Astrocyte (in vitro differentiated cells and primary cell): ENCODE data around the gene SNCG. TPM values are rescaled to one million over a fixed set of nuclear protein-coding genes. Genes with fewer than 3 reads are reported as not detected.
"Not testable (repeated sequence)": the region's sequence is repeated elsewhere in the genome, so short reads cannot be mapped to it uniquely, and the experiment has no call there.

Experiments
- DNase-seq: peaks from one replicate; pipeline ENCODE4 v3.0.0-alpha.2; 2010; ENCODE audit warnings: low read depth
- FAIRE-seq: peaks from 2 replicates; lab custom pipeline; 2011; peaks lifted over from hg19 to GRCh38; lab: Jason Lieb, UNC
- H2AFZ ChIP-seq: 2 replicates; pipeline ENCODE4 v1.6.0; 2012; ENCODE audit warnings: low read depth, low read length, inconsistent platforms
- H3K27ac ChIP-seq: 2 replicates; pipeline ENCODE4 v1.5.1; 2011; ENCODE audit warnings: low read depth, low read length, inconsistent platforms
- H3K27me3 ChIP-seq: 2 replicates; pipeline ENCODE4 v1.6.0; 2011; ENCODE audit warnings: low read length, inconsistent platforms; ENCODE audit not compliant: insufficient read depth
- H3K36me3 ChIP-seq: 2 replicates; pipeline ENCODE4 v1.5.1; 2011; ENCODE audit warnings: low read length, inconsistent platforms; ENCODE audit not compliant: insufficient read depth
- H3K4me1 ChIP-seq: 2 replicates; pipeline ENCODE4 v1.5.1; 2011; ENCODE audit warnings: low read length, inconsistent platforms; ENCODE audit not compliant: insufficient read depth
- H3K4me2 ChIP-seq: 2 replicates; pipeline ENCODE4 v1.6.0; 2012; ENCODE audit warnings: low read length, inconsistent platforms
- H3K4me3 ChIP-seq: 2 replicates; pipeline ENCODE4 v1.5.1; 2011; ENCODE audit warnings: low read depth, mild to moderate bottlenecking, low read length, inconsistent platforms; ENCODE audit not compliant: insufficient read depth
- H3K79me2 ChIP-seq: 2 replicates; pipeline ENCODE4 v1.6.0; 2012; ENCODE audit warnings: mild to moderate bottlenecking, low read length, inconsistent platforms; ENCODE audit not compliant: insufficient read depth
- H3K9ac ChIP-seq: 2 replicates; pipeline ENCODE4 v1.6.0; 2012; ENCODE audit warnings: mild to moderate bottlenecking, low read length, inconsistent platforms
- H3K9me3 ChIP-seq: 2 replicates; pipeline ENCODE4 v1.5.1; 2012; ENCODE audit warnings: low read depth, mild to moderate bottlenecking, low read length, inconsistent platforms; ENCODE audit not compliant: insufficient read depth
- H4K20me1 ChIP-seq: 2 replicates; pipeline ENCODE4 v1.6.0; 2012; ENCODE audit warnings: low read length, inconsistent platforms; ENCODE audit not compliant: insufficient read depth
- H3K27ac Mint-ChIP-seq: one replicate; pipeline ENCODE4 v1.8.0; 2021; ENCODE audit warnings: mild to moderate bottlenecking, mixed read lengths; ENCODE audit not compliant: unreplicated experiment
- H3K27me3 Mint-ChIP-seq: one replicate; pipeline ENCODE4 v1.8.0; 2021; ENCODE audit warnings: low read depth, mixed read lengths; ENCODE audit not compliant: unreplicated experiment
- H3K36me3 Mint-ChIP-seq: one replicate; pipeline ENCODE4 v1.8.0; 2021; ENCODE audit warnings: low read depth, mixed read lengths; ENCODE audit not compliant: unreplicated experiment
- H3K4me1 Mint-ChIP-seq: one replicate; pipeline ENCODE4 v1.8.0; 2021; ENCODE audit warnings: low read depth, mixed read lengths; ENCODE audit not compliant: unreplicated experiment
- H3K4me3 Mint-ChIP-seq: one replicate; pipeline ENCODE4 v1.8.0; 2021; ENCODE audit warnings: mild to moderate bottlenecking, moderate library complexity, mixed read lengths; ENCODE audit not compliant: unreplicated experiment
- H3K9me3 Mint-ChIP-seq: one replicate; pipeline ENCODE4 v1.8.0; 2021; ENCODE audit warnings: mild to moderate bottlenecking, mixed read lengths; ENCODE audit not compliant: unreplicated experiment
- EZH2 ChIP-seq: IDR thresholded peaks from 2 replicates; pipeline ENCODE4 v1.6.1; 2012; ENCODE audit warnings: mild to moderate bottlenecking, low read length, inconsistent platforms; ENCODE audit not compliant: insufficient read depth
- total RNA-seq: library from RNA; stranded (reverse); gene quantifications from 2 replicates; pipeline ENCODE4 v1.2.1, GENCODE V29; 2021
- TF ChIP-seq, protein P1 (sequence below): IDR thresholded peaks from 2 replicates; pipeline ENCODE4 v1.5.1; 2011; ENCODE audit warnings: low read depth, mild to moderate bottlenecking, inconsistent platforms, low read length, moderate library complexity; ENCODE audit not compliant: insufficient read depth

Gene SNCG
- total RNA-seq, 1 donor from 2014 or later = 3.0 TPM

DNA sequence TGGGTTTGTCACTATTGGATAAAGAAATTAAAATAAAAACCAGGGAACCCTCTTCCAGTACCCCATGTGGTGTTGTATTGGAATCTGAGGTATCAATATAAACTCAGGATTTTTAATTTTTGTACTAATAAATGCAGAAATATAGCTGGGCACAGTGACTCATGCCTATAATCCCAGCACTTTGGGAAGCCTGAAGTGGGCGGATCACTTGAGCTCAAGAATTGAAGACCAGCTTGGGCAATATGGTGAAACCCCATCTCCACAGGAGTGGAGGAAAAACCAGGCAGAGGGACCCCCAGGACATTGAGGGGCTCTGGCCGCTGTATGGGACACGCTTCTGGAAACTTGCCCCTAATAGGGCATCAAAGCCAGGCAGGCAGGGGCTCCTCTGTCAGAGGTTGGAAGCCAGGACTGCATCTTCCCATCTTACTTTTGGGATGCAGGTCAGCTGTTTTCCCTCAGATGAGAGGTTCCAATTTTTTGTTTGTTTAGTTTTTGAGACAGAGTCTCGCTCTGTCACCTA is 21.0 kb downstream of the SNCG start:
- FAIRE-seq = no peak
- H3K4me3 Mint-ChIP-seq = no peak overlapping the region
- H3K36me3 Mint-ChIP-seq = no peaks in the 10 kb centered on the region
- Histone ChIP-seq H3K27me3 (no peaks in the 10 kb centered on the region), H2AFZ (no peak overlapping the region), H3K9me3 (no peaks in the 10 kb centered on the region), H3K4me3 (no peak overlapping the region), H4K20me1 (no peaks in the 10 kb centered on the region), H3K79me2 (no peaks in the 10 kb centered on the region), H3K4me1 (no peaks in the 10 kb centered on the region), H3K36me3 (no peaks in the 10 kb centered on the region), H3K4me2 (no peak overlapping the region), H3K27ac (no peak overlapping the region), H3K9ac (no peak overlapping the region)
- H3K9me3 Mint-ChIP-seq = no peaks in the 10 kb centered on the region
- H3K27ac Mint-ChIP-seq = no peak overlapping the region
- TF ChIP-seq, protein P1, sequence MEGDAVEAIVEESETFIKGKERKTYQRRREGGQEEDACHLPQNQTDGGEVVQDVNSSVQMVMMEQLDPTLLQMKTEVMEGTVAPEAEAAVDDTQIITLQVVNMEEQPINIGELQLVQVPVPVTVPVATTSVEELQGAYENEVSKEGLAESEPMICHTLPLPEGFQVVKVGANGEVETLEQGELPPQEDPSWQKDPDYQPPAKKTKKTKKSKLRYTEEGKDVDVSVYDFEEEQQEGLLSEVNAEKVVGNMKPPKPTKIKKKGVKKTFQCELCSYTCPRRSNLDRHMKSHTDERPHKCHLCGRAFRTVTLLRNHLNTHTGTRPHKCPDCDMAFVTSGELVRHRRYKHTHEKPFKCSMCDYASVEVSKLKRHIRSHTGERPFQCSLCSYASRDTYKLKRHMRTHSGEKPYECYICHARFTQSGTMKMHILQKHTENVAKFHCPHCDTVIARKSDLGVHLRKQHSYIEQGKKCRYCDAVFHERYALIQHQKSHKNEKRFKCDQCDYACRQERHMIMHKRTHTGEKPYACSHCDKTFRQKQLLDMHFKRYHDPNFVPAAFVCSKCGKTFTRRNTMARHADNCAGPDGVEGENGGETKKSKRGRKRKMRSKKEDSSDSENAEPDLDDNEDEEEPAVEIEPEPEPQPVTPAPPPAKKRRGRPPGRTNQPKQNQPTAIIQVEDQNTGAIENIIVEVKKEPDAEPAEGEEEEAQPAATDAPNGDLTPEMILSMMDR = no peak
- no peak for TF ChIP-seq EZH2
- H3K27me3 Mint-ChIP-seq = peaks cover 3% of the 10 kb centered on the region
- H3K4me1 Mint-ChIP-seq = peaks cover 10% of the 10 kb centered on the region
- DNase-seq = no peak

DNA sequence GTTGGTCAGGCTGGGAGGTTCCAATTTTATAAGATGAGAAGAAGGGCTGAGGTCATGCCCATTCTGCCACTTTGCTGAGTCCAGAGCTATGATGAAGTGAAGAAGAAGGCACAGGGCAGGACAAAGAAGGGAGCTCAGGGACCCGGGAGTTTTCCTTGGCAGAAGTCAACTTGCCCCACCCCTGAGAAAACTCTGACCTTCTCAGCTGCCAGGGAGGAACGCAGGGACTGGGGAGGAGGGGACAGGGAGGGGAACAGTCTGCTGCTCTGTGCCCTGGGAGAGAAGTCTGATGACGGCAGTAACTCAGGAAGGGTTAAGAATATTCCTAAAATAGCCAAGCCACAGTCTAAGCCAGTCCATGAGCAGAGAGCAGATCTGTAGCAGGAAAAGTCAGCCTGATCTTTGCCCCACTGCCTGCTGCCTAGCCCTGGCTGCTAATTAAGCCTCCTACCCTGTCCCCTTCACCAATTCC is 21.6 kb downstream of the SNCG start:
- H3K27me3 ChIP-seq = no peaks in the 10 kb centered on the region
- DNase-seq (no peak), FAIRE-seq (no peak)
- Mint-ChIP-seq H3K27me3 (no peaks in the 10 kb centered on the region), H3K9me3 (no peaks in the 10 kb centered on the region), H3K36me3 (no peaks in the 10 kb centered on the region), H3K4me3 (no peak overlapping the region), H3K27ac (peak overlapping the region; percentile 26), H3K4me1 (peaks cover 10% of the 10 kb centered on the region)
- TF ChIP-seq, protein P1 = no peak
- TF ChIP-seq EZH2 = no peak
- no peak overlapping the region for H3K9ac ChIP-seq
- H3K9me3 ChIP-seq = no peaks in the 10 kb centered on the region
- no peak overlapping the region for H3K27ac ChIP-seq
- no peaks in the 10 kb centered on the region for H3K79me2 ChIP-seq
- no peak overlapping the region for H3K4me3 ChIP-seq
- no peaks in the 10 kb centered on the region for H4K20me1 ChIP-seq
- H2AFZ ChIP-seq = no peak overlapping the region
- no peaks in the 10 kb centered on the region for H3K4me1 ChIP-seq
- H3K36me3 ChIP-seq = no peaks in the 10 kb centered on the region
- H3K4me2 ChIP-seq = no peak overlapping the region

DNA sequence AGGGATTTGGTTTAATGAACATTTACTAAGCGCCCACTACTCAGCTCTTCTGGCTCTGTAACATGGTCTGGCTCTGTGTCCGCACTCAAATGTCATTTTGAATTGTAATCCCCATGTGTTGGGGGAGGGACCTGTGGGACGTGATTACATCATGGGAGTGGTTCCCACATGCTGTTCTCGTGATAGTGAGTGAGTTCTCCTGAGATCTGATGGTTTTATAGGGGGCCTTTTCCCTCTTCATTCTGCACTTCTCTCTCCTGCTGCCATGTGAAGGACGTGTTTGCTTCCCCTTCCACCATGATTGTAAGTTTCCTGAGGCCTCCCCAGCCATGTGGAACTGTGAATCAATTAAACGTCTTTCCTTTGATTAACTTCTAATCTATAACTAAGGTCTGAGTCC is 22.6 kb downstream of the SNCG start:
- not testable (repeated sequence) for H3K9ac ChIP-seq, H3K4me3 ChIP-seq, H3K9me3 ChIP-seq, H3K27me3 Mint-ChIP-seq, H2AFZ ChIP-seq, H3K27ac ChIP-seq, H3K36me3 Mint-ChIP-seq, H3K4me2 ChIP-seq, DNase-seq, H3K27me3 ChIP-seq, H3K4me1 ChIP-seq, H3K27ac Mint-ChIP-seq, FAIRE-seq, H4K20me1 ChIP-seq, H3K36me3 ChIP-seq, H3K9me3 Mint-ChIP-seq, H3K4me3 Mint-ChIP-seq, H3K79me2 ChIP-seq
- peaks cover 10% of the 10 kb centered on the region for H3K4me1 Mint-ChIP-seq
